ENCODE results near the gene IDE.
"Not testable (repeated sequence)": the region's sequence is repeated elsewhere in the genome, so short reads cannot be mapped to it uniquely, and the experiment has no call there.

The IDE gene

DNA sequence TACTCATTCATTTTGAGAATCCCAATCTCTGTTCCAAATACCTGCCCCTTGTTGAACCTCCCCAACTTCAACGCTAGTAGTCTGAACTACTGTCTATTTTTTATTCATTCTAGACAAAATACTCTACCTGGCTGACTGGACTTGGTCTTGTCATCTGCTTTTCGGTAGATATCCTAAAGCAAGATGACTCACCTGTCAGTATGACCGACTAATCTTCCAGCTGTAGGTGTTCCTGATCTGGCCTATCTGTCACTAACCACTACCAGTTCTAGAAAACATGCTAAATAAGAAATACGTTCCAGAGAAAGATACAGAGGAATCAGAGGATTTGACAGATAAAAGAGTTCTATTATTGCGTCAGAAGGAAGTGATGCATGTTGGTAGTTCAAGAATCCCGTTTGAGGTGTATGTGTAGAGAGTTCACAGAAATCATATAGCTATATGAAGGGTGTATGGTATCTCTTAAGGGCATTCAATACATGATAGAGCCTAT, 81.1 kb downstream of the IDE start:
- no peak for DNase-seq (ENCODE audit: low read depth in 2 of 3, low spot score in 1 of 3)

DNA sequence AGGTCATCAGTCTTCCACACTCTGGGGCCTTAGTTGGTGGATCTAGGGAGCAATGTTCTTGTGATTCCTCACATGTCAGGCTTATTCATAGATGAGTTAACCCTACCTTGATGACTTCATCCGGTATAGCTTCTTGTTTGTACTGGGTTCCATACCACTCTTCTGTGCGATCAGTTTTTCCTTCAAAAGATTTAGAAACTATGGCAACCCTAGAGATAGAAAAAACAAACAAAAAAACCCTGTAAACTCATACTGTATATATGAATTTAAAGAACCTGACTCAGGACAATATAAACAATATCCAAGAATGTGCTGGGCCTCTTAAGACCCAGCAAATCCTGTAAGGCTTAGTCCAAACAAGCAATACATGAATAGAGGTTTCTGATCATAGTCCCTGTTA, 83.5 kb downstream of the IDE start:
- no peak for DNase-seq (ENCODE audit: low read depth in 2 of 3, low spot score in 1 of 3)

DNA sequence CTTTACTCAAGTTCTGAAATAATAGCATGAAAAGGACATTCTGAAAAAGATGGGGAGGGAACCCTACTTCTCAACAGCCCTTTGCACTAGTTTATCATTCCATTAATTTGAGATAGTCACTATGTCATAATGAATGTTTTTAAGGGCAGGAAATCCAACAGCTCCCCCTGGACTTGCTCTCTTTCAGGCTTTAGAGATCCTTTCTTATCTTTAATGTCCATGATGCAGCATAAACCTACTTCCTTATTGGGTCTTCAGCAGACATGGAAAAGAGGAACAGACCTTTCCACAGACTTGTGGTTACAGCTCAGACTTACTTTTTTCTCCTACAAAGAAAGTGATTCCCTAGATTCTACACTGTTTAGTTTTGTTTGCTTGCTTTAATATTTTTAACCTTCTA, 87.3 kb downstream of the IDE start:
- no peak for DNase-seq (ENCODE audit: low read depth in 2 of 3, low spot score in 1 of 3)

DNA sequence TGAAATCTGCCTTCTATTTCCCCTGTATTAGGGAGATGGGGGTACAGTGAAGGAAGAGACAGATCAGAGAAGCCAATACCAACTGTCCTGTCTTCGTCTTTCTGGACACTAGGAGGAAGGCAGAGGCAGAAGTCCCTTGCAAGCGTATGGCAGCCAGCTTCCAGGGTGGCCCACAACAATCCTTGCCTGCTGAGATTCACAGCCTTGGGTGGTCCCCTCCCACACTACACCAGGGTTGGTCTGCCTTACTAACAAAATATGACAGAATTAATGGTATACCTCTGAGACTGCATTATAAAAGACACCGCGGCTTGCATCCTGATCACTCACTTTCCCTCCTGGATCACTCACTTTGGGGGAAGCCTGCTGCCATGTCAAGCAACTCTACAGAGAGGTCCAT, 90.4 kb downstream of the IDE start:
- DNase-seq (ENCODE audit: low read depth in 2 of 3, low spot score in 1 of 3), result no peak

DNA sequence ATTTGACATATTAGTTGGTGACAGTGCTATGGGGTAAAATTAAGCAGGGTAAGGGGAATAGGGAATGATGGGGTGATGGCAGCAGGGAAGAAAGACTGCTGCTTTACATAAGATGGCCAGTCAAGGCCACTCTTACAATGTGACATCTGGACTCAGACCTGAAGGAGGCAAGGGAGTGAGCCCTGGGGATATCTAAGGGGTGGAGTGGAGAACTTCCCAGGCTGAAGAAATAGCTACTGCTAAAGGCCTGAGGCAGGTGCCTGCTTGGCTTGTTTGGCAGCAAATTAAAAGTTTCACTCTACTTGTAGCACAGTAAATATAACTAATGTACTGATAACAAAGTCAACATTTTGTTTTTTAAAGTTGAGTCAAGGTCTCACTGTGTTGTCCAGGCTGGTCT, 93.5 kb downstream of the IDE start:
- no peak for DNase-seq (ENCODE audit: low read depth in 2 of 3, low spot score in 1 of 3)

DNA sequence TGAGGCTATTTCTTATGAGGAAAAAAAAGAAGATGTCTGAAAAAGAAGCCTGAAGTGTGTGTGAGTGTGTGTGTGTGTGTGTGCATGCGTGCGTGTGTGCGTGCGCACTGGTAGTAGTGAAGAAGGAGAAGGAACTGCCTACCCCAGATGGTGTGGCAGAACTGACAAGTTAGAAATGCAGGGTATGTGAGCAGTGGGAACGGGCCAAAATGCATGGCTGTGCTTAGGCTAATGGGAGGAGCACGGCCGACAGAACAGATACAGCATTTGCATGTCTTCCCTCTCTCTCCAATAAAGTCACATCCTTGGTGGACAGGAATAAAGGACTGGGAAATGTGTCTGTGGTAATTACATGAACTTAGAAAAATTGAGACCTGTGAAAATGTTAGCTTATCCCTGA, 94.3 kb downstream of the IDE start:
- no peak for DNase-seq (ENCODE audit: low read depth in 2 of 3, low spot score in 1 of 3)

DNA sequence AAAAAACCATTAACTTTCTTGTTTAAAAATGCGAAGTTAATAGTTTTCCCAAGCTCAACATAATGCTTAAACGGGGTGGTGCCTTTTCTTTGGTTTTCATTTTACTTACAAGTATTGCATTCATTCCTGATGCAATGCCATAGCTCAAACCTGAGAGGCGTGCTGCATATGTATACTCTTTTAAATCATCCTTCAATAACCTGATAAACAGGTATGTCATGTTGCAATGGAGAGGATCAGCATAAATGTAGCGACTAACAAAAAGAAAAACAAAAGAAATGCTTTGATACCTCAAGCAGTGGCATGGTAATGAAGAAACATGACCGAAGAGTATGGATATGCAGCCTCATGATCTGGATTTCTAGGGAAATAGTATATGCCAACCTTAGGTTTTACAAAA, 95.4 kb downstream of the IDE start:
- DNase-seq (ENCODE audit: low read depth in 2 of 3, low spot score in 1 of 3), result no peak

DNA sequence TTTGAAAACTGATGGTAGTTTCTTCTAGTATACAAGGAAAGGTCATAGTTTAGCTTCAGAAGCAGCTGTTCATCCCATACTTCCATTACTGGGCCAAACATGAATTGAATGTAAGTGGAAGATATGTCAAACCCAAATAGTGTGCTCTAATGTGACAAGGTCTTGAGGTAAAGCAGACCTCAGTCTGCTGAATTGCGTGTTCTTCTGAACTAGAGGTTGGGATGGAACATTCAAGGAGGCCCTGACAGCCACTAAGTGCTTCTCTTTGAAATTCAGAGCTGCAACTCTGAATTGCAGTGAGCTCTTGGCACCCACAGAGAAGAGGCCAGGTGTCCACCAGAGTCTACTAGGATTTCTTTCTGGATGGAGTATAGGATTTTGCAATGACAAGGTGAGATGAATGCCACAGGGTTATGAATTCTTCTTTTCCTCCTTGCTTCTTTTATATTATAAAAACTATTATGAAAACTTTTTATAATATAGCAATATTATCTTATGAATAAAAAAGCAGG, 98.5 kb downstream of the IDE start:
- DNase-seq (ENCODE audit: low read depth in 2 of 3, low spot score in 1 of 3), result no peak

DNA sequence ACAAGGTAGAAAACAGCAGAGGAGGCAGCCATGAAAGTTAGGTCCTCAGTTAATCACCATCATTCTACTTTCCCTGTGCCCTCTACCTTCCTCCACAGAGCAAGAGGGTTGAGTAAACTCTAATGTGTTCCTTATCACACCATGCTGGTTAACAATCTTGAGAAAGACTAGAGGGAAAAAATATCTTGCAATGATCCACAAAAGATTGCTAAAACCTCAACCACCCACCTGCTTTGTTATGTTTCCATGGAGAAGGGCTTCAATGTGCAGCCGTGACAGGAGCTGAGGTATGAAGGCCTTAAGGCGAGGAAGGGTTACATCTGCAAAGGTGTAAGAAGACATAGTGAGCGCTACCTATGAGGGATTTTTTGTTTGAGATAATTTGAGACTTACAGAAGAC, 103.9 kb downstream of the IDE start:
- no peak for DNase-seq (ENCODE audit: low read depth in 2 of 3, low spot score in 1 of 3)

DNA sequence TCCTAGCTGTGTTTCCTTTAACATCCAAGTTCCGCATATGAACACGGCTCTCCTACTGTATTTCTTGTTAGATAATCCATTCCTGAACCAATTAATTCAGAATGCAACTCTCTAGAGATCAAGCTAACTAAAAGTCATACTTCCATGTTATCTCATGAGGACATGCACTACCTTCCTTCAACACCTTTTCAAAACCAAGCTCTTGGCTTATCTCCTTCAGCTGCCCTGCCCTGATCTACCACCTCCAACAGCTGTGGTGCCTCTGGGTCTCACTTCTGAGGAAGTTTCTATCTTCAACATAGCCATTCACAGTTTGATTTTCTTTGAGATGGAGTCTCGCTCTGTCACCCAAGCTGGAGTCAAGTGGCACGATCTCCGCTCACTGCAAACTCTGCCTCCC, 109.5 kb downstream of the IDE start:
- DNase-seq (ENCODE audit: low read depth in 2 of 3, low spot score in 1 of 3), result no peak

DNA sequence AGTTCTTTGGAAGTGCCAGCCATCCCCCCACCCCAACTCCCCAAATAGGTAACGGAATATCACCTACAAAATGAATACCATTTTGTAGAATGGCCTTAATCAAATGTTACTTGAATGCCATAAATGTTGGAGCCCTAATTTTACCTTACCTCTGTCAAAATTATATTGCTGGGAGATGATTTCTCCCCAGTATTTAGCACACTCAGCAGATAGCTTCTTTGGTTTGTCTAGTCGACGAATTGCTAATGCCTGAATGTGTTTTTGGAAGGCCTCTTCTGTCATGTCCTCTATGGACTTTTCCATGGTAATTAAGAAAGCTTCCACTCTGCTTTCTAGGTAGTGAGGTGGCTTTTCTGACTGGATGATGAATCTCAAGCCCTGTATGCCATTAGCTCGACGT, 110.3 kb downstream of the IDE start:
- no peak for DNase-seq (ENCODE audit: low read depth in 2 of 3, low spot score in 1 of 3)

DNA sequence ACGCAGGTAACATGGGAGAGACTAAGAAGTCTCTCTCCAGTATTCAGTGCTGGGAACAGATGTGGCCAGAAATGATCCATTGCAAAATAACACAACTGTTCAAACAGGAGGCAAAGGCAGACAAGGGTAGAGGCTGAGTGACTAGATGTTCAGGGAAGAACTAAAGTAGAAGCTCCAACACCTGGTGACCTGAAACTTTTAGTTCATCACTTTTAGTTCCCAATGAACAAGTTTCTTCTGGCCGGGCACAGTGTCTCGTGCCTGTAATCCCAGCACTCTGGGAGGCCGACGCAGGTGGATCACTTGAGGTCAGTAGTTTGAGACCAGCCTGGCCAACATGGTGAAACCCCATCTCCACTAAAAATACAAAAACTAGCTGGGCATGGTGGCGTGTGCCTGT, 118.9 kb downstream of the IDE start:
- not testable (repeated sequence) for DNase-seq (ENCODE audit: low read depth in 2 of 3, low spot score in 1 of 3)

DNA sequence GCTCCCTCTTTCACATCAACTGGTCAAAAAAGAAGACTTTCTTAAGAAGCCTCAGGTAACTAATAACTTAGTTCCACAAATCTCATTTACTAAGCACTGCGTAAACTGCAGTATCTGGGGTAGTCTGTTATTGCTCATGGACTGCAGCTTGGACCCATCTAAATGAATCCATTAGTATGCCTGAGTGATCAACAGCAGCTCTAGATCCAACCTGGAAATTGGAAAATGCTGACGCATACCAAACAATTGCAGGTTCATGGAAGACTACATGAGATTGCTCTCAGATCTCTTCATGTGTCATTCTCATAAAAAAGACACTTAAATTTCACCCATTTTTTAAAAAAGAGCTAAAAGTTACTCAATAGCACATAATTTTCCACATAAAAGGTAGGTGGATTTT, 121.6 kb downstream of the IDE start:
- DNase-seq (ENCODE audit: low read depth in 2 of 3, low spot score in 1 of 3), result no peak

DNA sequence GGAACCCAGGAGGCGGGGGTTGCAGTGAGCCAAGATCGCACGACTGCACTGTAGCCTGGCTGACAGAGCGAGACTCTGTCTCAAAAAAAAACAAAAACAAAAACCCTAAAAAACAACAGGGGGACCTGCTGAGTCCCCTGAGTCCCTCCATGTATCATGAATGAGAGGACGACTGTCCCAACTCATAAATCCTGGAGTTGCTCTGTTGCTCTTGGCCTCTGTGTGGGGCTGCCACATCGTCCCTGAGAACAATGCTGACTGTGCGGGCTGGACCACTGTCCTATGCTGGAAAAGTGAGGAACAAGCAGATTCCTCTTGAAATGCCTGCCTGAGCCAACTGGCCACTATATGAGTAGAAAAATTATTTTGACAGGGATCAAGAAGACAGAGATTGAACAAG, 122.5 kb downstream of the IDE start:
- no peak for DNase-seq (ENCODE audit: low read depth in 2 of 3, low spot score in 1 of 3)

DNA sequence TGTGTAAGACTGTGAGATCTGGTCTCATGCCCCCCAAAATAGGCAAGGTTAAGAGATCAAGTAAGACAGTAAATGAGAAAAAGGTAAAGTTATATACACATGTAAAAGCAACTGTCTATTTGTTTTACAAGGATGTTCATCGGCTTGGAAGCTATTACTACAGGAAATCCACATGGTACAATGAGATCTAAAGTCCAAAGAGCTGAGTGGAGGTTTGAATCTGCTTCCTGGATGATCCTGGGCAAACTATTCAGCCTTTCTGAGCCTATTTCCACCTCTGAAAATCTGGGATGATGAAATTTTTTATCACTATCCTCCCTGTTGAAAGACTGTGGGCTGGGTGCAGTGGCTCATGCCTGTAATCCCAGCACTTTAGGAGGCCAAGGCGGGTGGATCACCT, 123.0 kb downstream of the IDE start:
- DNase-seq (ENCODE audit: low read depth in 2 of 3, low spot score in 1 of 3), result no peak

DNA sequence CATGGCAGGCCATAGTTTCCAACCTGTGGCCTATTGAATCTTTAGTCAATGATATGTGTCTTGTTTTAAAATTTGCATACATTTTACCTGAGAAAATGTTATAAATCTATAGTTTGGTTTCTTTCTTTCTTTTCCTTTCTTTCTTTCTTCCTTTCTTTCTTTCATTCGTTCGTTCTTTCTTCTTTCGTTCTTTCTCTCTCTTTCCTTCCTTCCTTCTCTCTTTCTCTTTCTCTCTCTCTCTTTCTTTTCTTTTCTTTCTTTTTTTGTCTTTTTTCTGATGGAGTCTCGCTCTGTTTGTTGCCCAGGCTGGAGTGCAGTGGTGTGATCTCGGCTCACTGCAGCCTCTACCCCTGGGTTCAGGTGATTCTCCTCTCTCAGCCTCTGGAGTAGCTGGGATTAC, 133.3 kb downstream of the IDE start:
- no peak for DNase-seq (ENCODE audit: low read depth in 2 of 3, low spot score in 1 of 3)

DNA sequence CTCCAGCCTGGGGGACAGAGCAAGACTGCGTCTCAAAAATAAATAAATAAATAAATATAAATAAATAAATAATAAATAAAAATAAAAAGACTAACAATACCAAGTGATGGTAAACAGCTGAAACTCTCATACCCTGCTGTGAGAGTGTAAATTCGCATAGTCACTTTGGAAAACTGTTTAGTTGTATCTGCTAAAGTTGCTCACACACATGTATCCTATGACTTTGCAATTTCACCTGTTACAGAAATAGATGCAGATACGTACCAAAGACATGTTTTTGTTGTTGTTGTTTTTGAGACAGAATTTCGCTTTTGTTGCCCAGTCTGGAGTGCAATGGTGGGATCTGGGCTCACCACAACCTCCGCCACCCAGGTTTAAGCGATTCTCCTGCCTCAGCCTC, 135.7 kb downstream of the IDE start:
- DNase-seq (ENCODE audit: low read depth in 2 of 3, low spot score in 1 of 3), result no peak

DNA sequence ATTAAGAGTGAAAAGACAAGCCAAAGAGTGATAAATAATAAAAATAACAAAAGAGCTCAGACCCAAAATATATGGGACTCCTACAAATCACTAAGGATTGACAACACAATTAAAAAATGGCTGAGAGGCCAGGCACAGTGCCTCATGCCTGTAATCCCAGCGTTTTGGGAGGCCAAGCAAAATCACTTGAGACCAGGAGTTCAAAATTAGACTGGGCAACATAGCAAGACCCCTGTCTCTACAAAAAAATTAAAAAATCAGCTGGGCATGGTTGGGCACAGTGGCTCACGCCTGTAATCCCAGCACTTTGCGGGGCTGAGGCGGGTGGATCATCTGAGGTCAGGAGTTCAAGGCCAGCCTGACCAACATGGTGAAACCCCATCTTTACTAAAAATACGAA, 137.3 kb downstream of the IDE start:
- DNase-seq (ENCODE audit: low read depth in 2 of 3, low spot score in 1 of 3), result no peak

DNA sequence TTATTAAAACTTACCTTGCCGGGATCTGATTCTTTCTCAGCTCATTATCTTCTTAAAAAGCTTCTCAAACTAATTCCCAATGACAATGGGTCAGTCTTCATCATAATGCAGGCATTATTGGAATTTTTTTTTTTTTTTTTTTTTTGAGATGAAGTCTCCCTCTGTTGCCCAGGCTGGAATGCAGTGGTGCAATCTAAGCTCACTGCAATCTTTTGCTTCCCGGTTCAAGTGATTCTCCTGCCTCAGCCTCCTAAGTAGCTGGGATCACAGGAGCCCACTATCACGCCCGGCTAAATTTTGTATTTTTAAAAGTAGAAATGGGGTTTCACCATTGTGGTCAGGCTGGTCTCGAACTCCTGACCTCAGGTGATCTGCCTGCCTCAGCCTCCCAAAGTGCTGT, 137.8 kb downstream of the IDE start:
- not testable (repeated sequence) for DNase-seq (ENCODE audit: low read depth in 2 of 3, low spot score in 1 of 3)

DNA sequence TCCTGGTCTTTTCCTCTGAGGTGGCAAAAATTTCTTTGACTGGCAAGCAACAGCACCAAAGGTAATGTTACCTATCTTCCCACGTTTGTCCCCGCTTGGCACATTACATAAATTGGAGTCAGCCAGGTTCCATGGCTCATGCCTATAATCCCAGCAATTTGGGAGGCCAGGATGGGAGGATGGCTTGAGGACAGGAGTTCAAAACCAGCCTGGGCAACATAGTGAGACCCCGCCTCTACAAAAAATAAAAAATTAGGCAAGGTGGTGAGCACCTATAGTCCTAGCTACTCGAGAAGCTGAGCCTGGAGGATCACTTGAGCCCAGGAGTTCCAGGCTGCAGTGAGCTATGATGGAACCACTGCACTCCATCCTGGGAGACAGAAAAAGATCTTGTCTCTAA, 139.5 kb downstream of the IDE start:
- no peak for DNase-seq (ENCODE audit: low read depth in 2 of 3, low spot score in 1 of 3)

DNA sequence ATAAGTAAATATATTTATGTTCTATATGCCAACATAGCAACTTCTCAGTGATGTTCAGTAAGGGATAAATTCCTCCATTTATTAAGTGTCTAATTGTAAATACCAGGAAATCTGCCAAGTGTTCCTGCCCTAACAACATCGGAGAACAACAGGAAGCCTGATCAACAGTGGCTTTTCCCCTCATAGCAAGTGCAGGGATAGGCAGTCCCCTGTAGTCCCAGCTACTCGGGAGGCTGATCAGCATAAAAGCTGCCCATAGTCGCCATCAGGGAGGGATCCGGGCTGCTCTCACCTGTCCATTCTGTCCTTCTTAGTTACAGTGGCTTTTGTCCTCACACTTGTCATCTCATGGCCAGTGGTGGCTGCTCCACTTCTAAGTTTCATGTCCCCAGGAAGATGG, 141.3 kb downstream of the IDE start:
- no peak for DNase-seq (ENCODE audit: low read depth in 2 of 3, low spot score in 1 of 3)

DNA sequence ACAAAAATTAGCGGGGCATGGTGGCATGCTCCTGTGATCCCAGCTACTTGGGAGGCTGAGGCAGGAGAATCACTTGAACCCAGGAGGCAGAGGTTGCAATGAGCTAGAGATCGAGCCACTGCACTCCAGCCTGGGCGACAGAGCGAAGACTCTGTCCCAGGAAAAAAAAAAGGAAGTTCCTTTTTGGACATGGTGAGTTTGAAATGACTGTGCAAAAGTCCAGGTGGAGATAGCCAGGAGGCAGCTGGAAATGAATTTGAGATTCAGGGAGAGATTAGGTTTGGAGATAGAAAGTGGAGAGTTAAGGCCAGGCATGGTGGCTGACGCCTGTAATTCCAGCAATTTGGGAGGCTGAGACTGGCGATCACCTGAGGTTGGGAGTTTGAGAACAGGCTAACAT, 143.8 kb downstream of the IDE start:
- no peak for DNase-seq (ENCODE audit: low read depth in 2 of 3, low spot score in 1 of 3)

DNA sequence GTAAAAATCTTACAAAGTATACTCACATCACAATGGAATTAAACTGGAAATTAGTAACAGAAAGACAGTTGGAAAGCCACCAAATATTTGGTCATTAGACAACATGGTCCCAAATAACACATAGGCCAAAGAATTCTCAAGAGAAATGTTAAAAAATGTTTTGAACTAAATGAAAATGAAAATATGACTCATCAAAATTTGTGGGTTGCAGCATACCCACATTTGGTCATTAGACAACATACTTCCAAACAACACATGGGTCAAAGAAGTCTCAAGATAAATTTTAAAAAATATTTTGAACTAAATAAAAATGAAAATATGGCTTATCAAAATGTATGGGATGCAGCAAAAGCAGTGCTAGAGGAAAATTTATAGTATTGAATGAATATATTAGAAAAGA, 152.3 kb downstream of the IDE start:
- DNase-seq (ENCODE audit: low read depth in 2 of 3, low spot score in 1 of 3), result no peak

All from stimulated activated CD4-positive, alpha-beta T cell treated with anti-CD3 and anti-CD28 coated beads, Interleukin-12 subunit alpha, Interleukin-12 subunit beta, amount 100 ng/mL, for 48 hours (primary cell).